ENCODE results near the gene POLA2.
"Not testable (repeated sequence)": the region's sequence is repeated elsewhere in the genome, so short reads cannot be mapped to it uniquely, and the experiment has no call there.

The POLA2 gene

DNA sequence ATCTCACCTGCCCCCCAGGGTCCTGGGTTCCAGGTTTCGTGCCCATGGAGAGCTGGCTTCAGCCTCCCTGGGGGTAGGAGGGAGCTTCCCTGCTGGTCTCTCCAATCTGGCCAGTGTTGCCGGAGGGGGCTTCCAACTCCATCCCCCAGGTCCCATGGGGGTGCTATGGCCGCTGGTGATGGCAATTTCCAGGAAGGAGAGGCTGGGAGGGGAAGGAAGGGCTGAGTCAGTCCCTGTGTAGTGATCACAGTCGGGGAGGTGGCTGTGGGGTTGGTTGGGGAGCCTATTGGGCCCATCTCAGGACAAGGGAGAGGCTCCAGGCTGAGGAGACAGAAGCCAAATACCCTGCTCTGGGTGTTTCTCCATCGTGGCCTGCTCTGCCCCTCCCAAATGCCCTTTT is 47.2 kb downstream of the POLA2 start:
- no peak for DNase-seq

DNA sequence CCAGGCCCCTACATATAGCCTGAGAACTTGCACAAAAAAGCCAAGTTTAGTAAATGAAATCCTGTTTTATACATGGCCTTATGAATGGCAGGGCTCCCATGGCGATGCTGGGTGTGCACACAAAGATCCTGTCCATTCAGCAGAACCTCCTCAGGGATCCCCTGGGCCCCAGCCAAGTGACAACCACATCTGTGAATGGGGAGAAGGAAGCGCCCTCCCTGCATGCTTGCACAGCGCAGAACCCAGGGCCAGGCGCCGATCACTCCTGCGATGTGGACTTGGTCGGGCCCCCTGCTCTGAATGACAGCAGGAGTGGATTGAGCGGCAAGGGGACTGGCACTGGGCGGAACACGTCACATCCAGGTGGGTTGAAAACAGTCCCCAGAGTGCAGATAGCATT is 48.5 kb downstream of the POLA2 start:
- no peak for DNase-seq

DNA sequence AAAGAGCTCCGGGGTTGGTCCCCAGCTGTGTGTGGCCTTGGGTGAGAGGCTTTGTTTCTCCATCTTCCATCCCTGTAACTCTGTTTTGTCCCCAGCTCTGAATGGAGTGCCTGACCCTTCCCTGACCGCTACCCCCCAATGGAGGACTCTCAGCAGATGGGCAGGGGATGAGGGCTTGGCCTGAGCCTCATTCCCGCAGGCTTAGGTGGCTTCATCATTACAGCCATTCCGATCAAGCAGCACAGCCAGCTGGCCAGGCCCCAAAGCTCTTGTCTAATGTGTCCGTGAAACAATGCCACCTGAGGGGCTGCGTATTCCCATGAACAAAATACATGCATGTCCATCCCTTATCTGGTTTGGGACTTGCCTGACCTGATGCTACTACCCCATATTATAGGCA is 49.0 kb downstream of the POLA2 start:
- DNase-seq = no peak

DNA sequence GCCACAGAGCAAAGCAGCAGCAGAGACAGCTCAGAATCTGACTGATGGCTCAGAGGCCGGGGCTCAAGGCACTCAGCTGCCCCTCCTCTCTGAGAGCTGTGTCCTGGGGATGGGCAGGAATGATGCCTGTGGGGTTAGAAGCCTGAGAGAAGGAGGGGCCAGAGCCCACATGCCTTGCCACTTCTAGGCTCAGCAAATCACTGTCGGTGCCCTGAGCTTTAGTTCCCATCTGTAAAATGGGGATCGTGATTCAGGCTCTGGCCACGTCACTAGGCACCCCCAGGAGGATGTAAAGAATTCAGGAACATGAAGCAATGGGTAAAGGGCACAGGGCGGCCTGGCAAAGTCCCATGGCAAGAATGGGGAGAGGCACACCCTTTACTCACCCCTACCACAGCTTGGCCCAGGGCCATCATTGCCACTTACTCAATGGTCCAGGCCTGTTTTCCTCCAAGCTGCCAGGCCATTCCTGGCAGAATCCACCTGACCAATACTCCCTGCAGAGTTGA is 49.5 kb downstream of the POLA2 start:
- no peak for DNase-seq

DNA sequence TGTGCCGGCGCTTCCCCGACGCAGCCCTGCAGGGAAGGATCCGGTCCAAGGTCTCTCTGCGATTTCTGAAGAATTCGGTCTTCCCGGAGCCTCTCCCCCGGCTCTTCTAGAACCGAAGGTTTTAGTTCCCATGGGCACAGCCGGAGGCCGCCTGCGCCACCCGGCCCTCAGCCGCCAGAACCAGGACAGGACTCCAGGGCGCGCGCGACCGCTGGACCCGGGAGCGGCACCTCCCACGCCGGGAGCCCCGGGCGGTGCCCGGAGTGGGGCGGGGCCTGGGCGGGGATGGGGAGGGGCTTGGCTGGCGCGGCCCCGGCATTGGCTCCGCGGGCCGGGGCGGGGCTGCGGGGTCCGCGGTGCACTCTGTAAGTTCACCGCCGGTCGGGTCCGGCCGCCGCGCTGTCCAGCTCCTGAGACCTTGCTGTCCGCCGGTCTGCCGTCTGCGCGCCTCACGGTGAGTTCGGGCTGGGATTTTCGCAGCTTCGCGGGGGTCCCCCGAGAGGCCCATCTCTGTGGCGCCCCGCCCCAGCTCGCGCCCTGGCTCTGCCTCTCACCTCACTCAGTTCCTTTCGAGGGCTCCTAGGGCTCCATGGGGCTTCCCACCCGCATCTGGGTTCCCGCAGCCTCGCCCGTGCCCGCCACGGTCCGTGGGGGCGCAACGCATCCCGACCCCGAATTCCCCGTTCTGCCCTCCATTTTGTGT is 52.9 kb downstream of the POLA2 start, which contains the start of gene CDC42EP2:
CDC42EP2 (plus strand) TSS at position 366 of the 703 bp plus-strand sequence. CDS start 6,033 bp downstream, outside the sequence.
- peak; percentile 69 for DNase-seq

DNA sequence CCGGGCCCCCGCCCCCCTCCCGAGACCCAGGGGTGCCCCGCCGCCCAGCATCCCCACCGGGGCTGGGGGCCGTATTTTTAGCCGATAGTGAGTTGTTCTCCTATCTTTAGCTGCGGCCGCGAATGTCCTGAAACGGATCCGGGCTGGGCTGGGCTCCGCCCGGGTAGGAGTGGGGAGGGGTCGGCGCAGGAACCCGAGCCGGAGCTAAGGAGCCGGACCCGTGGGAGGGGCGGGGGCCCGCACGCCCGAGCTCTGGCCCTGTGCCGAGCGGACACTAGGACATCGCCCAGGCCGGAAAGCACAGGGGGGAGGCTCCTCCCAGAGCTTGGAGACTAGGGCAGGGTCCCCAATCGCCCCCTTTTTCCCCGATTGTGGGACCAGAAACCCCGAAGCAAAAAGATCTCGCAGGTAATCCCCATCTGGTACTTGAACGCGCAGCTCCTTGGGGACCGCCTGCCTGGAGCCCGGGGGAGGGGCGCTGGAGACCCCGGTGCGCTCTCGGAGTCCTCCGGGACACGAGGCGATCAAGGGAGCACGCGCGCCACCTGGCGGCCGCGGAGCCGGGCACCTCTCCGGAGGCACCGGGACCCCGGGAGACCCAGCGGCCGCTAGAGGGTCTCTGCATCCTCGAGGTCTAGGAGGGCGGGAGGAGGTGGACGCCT is 53.6 kb downstream of the POLA2 start:
- peak; percentile 76 for DNase-seq

DNA sequence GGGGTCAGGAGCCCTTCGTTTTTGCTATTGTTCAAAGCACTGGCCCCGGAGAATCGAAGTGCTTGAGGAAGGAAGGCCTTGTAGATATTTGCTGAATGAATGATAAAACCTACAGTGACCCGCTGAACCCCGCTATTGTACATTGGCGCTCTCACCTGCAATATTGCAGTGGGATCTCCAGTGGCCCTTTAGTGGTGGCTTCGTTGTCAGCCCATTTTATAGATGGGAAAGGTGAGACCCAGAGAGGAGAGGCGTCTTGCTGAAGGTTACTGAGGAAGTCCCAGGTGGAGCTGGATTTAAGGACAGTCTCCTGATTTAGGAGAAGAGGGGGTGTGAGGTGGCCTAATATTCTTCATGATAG is 54.1 kb downstream of the POLA2 start:
- no peak for DNase-seq

DNA sequence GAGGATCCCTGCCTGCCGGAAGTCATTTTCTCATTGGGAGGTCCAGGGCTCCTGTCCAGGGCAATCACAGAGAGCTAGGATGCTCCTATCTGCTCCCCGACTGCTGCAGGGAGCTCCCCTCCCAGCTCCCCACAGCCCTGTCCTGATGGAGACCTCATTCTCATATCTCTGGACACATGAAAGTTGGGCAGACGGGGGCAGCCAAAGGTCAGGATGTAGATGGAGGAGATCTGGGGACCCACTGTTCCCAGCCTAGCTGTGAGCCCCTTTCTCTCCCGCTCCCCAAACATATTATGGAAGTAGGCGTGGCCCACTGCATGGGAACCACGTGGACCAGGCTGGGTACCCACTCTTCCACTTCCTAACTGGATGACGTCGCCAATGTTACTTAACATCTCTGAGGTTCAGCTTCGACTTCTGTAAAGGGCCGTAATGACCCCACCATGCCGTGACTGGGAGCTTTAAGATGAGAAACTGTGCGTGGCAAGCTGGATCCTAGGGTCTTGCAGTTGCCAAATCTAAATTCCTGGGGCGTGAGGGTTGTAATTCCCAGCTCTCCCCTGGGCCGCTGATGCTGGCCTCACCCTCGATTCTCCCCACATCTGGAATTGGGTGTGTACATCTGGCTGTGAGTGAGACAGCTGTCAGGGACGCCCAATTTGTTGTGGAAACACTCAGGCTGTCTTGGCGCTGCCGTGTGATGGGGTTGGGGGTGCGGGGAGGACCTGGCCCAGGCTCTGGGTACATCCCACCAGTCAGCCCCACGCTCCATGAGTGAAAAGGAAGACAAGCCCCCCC is 54.7 kb downstream of the POLA2 start:
- no peak for DNase-seq

DNA sequence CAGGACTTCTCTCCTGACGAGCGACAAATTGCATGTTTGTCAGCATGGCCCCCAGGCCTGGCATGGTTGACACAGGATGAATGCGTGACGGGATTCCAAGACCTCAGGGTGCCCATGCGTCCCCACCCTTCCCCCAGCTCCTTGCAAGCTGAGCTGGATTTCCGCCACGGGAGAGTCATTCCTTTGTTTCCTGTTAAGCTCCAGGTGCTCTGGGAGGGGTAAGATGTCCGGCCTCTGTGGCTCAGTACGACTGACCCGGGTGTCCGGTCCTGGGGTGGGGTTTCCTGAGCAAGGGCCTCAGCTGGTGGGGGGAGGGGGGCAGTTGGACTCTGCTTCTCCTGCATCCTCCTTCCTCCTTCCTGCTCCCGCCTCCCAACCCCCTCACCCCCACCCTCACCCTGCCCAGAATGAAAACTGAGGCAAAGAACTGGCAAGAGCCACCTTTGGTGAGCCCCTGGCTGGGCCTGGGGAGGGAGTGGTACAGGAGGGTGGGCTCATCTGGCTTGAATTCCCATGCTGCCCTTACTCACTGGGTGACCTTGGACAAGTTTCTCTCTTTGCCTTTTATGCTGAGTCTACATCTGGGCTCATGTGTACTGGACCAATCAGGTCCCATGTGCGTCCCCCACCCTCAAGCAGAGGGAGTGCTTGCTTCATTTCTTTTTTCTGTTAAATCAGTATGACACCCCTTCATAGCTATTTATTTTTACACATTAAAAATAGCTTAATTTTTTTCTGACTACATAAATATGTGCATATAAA is 55.4 kb downstream of the POLA2 start:
- DNase-seq = no peak

DNA sequence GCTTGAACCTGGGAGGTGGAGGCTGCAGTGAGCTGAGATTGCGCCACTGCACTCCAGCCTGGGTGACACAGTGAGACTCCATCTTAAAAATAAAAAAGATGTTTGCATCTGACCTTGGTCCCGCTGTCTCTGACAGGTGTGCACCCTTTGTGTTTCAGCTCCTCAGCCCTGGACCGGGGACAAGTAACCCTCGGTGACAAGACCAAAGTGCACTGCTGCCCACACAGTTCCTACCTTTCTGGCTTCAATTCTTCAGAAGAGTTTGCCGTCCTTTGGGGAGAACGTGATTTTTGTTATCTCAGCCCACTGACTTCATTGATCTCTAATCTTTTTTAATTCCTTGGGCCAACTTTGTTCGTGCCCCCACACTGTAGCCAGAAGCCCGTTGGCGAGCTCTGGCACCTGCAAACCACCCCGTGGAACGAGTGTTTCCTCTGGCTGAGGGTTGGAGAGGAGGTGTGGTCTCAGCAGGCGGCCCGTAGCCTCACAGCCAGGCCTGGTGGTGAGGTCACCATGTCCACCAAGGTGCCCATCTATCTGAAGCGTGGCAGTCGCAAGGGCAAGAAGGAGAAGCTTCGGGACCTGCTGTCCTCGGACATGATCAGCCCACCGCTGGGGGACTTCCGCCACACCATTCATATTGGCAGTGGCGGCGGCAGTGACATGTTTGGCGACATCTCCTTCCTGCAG is 58.8 kb downstream of the POLA2 start:
- DNase-seq = no peak

DNA sequence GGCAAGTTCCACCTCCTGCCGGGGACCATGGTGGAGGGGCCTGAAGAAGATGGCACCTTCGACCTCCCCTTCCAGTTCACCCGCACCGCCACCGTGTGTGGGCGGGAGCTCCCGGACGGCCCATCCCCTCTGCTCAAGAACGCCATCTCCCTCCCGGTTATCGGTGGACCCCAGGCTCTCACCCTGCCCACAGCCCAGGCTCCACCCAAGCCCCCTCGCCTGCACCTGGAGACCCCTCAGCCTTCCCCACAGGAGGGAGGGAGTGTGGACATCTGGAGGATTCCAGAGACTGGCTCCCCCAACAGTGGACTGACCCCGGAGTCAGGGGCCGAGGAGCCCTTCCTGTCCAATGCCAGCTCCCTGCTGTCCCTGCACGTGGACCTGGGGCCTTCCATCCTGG is 59.3 kb downstream of the POLA2 start:
- no peak for DNase-seq

DNA sequence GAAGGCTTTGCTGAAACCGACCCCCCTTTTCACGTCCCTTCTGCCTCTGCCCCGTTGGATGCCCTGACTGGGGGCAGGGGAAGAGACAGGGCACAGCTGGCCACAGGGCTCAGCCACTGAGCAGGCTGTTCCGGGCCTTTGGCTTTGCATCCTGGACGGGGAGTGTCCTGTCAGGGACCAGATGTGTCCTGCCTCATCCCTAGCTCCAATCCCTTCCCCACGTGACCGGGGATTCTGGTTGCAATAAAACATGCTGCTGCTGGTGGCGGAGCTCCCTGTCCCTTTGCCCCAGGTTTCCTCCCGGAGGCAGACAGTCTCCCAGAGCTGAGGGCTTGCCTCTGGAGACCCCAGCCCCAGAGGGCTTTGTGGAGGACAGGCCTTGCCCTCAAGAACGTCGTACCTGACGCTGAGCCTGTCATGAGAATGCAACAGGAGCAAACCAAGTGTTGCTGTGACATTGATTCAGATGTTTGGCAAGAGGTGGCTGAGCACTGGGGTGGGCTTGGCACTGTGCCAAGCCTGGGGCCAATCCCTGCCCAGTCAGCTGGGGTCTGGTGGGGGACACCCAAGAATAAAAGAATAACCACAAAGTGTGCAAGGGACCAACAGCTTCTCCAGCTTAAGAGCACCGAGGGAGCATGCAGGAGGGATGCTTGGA is 60.2 kb downstream of the POLA2 start:
- DNase-seq = no peak

DNA sequence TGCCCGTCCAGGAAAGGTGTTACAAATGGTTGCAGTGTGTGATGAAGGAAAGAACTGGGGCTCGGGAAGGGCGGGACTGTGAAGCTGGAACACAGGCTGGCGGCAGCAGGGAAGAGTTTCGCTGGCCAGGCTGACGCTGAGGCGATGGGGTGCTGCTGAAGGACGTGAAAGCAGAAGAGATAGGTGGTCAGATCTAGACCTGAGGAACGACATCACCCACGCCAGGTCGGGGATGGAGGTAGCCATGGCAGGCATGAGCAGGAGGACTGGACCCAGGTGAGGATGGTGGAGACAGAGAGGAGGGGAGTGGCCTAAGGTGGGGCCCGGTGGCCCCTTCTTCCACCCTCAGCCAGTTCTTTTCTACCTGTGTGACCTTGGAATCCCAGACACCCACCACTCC is 62.1 kb downstream of the POLA2 start:
- no peak for DNase-seq

DNA sequence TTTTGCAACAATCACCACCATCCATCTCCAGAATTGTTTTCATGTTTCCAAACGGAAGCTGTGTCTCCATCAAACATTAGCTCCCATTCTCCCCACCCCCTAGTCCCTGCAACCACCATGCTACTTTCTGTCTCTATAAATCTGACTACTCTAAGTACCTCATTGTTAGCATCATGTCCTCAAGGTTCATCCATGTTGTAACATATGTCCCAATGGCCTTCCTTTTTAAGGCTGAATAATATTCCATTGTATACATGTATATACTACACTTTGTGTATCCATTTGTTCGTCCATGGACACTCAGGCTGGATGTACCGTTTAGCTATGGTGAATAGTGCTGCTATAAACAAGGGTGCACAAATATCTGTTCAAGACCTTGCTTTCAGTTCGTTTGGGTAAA is 63.7 kb downstream of the POLA2 start:
- no peak for DNase-seq

DNA sequence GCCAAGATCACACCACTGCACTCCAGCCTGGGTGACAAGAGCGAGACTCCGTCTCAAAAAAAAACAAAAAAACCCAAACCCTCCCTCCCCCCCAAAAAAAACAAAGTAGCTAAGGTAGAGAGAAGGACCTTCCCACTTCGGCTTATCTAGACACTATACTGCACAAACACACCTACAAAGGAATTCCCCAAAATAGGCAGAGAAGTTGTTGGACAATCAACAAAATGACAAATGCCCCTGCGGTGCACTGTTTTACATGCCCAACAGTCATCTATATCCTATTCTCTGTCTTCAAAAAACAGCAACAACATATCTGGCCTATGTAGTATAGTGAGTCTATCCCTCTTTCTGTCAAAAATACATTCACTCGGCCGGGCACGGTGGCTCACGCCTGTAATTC is 65.3 kb downstream of the POLA2 start:
- DNase-seq = no peak

DNA sequence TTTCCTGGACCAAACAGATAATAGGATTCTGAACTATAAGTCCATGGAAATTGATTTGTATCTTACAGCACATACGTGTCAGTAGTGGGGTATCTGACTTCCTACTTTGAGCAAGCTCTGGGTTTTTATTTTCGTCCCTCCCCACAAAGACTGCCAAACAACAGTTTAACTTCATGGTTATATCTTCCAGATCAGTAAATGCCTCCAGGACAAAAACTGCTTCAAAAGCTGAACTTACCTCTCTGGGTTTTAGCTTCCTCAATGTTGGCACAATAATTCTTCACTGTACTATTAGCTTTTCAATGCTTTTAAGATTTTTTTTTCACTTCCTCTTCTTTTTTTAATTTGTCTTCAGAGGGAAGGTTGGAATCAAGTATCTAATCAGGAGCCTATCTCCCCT is 67.7 kb downstream of the POLA2 start:
- DNase-seq = no peak

DNA sequence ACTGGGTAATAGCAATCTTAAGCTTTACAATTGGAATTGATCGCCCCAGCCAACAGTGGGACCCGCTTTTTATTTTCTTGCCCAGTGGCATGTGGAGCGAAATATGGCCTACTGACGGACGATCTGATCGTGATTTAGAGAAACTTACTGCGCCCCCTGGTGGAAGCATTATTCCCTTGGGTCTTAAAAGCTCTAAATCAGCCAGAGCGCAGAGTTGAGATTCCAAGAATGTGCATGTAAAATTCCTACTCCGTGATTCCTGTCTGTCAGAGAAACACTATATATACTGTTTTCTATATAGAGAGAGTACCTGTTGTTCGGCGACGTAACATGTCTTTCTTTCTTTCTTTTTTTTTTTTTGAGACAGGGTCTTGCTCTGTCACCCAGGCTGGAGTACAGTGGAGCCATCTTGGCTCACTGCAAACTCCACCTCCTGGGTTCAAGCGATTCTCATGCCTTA is 68.2 kb downstream of the POLA2 start:
- DNase-seq = peak; percentile 77

DNA sequence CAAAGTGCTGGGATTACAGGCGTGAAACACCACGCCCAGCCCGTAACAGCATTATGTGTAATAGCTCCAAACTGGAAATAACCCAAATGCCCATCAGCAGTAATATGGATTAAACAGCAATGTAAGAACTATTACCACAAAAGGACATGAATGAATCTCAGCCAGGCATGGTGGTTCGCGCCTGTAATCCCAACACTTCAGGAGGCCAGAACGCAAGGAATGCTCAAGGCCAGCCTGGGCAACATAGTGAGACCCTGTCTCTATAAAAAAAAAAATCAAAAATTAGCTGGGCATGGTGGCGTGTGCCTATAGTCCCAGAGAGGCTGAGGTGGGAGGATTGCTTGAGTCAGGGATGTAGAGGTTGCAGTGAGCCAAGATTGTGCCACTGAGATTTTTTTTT is 68.8 kb downstream of the POLA2 start:
- no peak for DNase-seq

DNA sequence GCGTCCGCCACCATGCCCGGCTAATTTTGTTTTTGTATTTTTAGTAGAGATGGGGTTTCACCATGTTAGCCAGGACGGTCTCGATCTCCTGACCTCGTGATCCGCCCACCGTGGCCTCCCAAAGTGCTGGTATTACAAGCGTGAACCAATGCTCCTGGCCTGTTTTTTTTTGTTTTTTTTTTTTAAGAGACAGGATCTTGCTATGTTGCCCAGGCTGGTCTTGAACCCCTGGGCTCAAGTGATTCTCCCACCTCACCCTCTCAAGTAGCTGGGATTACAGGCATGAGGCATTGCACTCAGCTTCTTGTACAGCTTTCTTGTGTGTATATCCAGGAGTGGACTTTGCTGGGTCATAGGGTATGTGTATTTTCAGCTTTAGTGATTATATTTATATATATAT is 70.8 kb downstream of the POLA2 start:
- not testable (repeated sequence) for DNase-seq

DNA sequence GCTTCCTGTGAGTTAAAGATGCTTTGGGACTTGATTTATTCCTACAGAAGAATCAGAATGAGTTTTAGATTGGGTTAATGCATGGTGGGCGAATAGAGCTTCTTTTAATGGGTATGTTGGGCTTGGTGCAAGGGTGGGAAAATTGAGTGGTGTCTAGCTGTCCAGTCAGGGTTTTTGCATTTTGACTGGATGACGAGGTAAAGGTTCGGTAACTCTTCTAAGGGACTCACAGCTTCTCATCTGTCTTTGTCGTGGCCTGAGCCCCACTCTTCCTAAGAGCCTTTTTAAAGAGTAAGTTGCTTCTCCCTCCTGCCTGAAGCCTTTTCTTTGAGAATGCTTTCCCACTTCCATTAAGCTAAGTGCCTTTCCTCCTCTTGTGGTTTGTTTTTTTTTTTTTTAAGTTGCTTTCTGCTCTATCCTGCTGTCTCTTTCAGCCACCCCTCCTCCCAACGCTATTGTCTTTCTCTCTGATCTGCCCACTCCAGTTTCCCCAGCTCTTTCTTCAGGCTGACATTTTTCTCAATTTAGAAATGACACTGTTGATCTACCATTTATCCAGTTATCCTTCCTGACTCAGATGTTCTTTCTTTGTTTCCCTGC is 73.0 kb downstream of the POLA2 start:
- no peak for DNase-seq

DNA sequence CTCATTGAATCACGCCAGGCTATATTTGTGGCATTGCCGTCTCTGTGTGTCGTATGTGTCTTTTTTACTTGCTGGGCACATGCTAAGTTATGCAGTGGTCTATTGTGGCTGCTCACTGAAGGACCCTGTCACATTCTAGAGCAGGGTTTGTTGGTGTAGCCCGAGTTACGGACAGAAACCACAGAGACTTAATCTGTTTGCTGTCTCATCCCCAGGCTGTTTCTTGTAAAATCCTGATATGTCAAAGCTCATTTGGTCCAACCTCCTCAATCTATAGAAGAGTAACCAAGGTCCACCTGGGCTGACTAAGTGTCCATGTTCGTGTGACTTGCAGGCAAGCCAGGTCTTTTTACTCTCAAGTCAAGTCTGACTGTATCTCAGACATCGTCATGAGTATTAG is 76.9 kb downstream of the POLA2 start:
- no peak for DNase-seq
